ENCODE measurements around the gene MAML2. TPM values are rescaled to one million over a fixed set of nuclear protein-coding genes. Genes with fewer than 3 reads are reported as not detected.

Gene MAML2
- total and polyA plus RNA-seq, 4 donors: 0.56 to 2.1 (median 1.4) TPM

- Histone ChIP-seq H3K27me3 (ENCODE audit: control insufficient read depth in 4 of 4, insufficient read depth in 4 of 4, low read length in 3 of 4) (no peaks in the 10 kb centered on the region), H3K4me1 (ENCODE audit: control insufficient read depth in 4 of 4, insufficient read depth in 4 of 4, low read length in 3 of 4) (no peaks in the 10 kb centered on the region), H3K9me3 (ENCODE audit: control insufficient read depth in 4 of 4, low read length in 3 of 4) (no peaks in the 10 kb centered on the region), H3K9ac (ENCODE audit: low read depth in 1 of 2, low read length in 2 of 2) (no peak overlapping the region), H3K27ac (ENCODE audit: low read depth in 1 of 2, low read length in 2 of 2) (no peak overlapping the region), H3K4me3 (ENCODE audit: low read depth in 1 of 3, low read length in 3 of 3) (no peak overlapping the region), H3K36me3 (ENCODE audit: control insufficient read depth in 4 of 4, insufficient read depth in 3 of 4, low read depth in 1 of 4, low read length in 3 of 4) (no peaks in the 10 kb centered on the region)
- TF ChIP-seq HNF4A (conservative IDR thresholded peaks at IDR 0.05) (no peak), NR2F2 (IDR thresholded peaks at IDR 0.05) (no peak), RAD21 (IDR thresholded peaks at IDR 0.05) (no peak), ATF3 (IDR thresholded peaks at IDR 0.05) (no peak), TAF1 (conservative IDR thresholded peaks at IDR 0.05) (no peak), RXRA (IDR thresholded peaks at IDR 0.05) (no peak), EGR1 (IDR thresholded peaks at IDR 0.05; ENCODE audit: low read depth in 2 of 2) (no peak), CTCF (IDR thresholded peaks at IDR 0.05; ENCODE audit: low read depth, low read length, missing input control) (no peak)
- TF ChIP-seq, protein P1, sequence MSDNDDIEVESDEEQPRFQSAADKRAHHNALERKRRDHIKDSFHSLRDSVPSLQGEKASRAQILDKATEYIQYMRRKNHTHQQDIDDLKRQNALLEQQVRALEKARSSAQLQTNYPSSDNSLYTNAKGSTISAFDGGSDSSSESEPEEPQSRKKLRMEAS (IDR thresholded peaks at IDR 0.05): no peak
- TF ChIP-seq, protein P2, sequence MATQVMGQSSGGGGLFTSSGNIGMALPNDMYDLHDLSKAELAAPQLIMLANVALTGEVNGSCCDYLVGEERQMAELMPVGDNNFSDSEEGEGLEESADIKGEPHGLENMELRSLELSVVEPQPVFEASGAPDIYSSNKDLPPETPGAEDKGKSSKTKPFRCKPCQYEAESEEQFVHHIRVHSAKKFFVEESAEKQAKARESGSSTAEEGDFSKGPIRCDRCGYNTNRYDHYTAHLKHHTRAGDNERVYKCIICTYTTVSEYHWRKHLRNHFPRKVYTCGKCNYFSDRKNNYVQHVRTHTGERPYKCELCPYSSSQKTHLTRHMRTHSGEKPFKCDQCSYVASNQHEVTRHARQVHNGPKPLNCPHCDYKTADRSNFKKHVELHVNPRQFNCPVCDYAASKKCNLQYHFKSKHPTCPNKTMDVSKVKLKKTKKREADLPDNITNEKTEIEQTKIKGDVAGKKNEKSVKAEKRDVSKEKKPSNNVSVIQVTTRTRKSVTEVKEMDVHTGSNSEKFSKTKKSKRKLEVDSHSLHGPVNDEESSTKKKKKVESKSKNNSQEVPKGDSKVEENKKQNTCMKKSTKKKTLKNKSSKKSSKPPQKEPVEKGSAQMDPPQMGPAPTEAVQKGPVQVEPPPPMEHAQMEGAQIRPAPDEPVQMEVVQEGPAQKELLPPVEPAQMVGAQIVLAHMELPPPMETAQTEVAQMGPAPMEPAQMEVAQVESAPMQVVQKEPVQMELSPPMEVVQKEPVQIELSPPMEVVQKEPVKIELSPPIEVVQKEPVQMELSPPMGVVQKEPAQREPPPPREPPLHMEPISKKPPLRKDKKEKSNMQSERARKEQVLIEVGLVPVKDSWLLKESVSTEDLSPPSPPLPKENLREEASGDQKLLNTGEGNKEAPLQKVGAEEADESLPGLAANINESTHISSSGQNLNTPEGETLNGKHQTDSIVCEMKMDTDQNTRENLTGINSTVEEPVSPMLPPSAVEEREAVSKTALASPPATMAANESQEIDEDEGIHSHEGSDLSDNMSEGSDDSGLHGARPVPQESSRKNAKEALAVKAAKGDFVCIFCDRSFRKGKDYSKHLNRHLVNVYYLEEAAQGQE (IDR thresholded peaks at IDR 0.05): no peak
- TF ChIP-seq, protein P3, sequence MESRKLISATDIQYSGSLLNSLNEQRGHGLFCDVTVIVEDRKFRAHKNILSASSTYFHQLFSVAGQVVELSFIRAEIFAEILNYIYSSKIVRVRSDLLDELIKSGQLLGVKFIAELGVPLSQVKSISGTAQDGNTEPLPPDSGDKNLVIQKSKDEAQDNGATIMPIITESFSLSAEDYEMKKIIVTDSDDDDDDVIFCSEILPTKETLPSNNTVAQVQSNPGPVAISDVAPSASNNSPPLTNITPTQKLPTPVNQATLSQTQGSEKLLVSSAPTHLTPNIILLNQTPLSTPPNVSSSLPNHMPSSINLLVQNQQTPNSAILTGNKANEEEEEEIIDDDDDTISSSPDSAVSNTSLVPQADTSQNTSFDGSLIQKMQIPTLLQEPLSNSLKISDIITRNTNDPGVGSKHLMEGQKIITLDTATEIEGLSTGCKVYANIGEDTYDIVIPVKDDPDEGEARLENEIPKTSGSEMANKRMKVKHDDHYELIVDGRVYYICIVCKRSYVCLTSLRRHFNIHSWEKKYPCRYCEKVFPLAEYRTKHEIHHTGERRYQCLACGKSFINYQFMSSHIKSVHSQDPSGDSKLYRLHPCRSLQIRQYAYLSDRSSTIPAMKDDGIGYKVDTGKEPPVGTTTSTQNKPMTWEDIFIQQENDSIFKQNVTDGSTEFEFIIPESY (IDR thresholded peaks at IDR 0.05): no peak
- DNase-seq (ENCODE audit: low spot score): no peak
These were observed 138.7 kb downstream of the MAML2 start for GRCh38 chr11:96204366-96204659.

- no peaks in the 10 kb centered on the region for H3K4me1 ChIP-seq (ENCODE audit: control insufficient read depth in 4 of 4, insufficient read depth in 4 of 4, low read length in 3 of 4)
- 94% methylated on average over 7 of the region's 7 CpGs for WGBS
- TF ChIP-seq TAF1 (conservative IDR thresholded peaks at IDR 0.05): no peak
These were observed 139.2 kb downstream of the MAML2 start for GRCh38 chr11:96203567-96204365.

More at GRCh38 chr11:96203567-96204365, 139.2 kb downstream of the MAML2 start:
- Histone ChIP-seq H3K27ac (ENCODE audit: low read depth in 1 of 2, low read length in 2 of 2) (no peak overlapping the region), H3K36me3 (ENCODE audit: control insufficient read depth in 4 of 4, insufficient read depth in 3 of 4, low read depth in 1 of 4, low read length in 3 of 4) (no peaks in the 10 kb centered on the region), H3K9me3 (ENCODE audit: control insufficient read depth in 4 of 4, low read length in 3 of 4) (no peaks in the 10 kb centered on the region), H3K27me3 (ENCODE audit: control insufficient read depth in 4 of 4, insufficient read depth in 4 of 4, low read length in 3 of 4) (no peaks in the 10 kb centered on the region), H3K9ac (ENCODE audit: low read depth in 1 of 2, low read length in 2 of 2) (no peak overlapping the region), H3K4me3 (ENCODE audit: low read depth in 1 of 3, low read length in 3 of 3) (no peak overlapping the region)
- no peak for DNase-seq (ENCODE audit: low spot score)

Measured in liver (tissue), 9 donors.